ENCODE measurements around the gene TSFM.
"Not testable (repeated sequence)": the region's sequence is repeated elsewhere in the genome, so short reads cannot be mapped to it uniquely, and the experiment has no call there.

TSFM gene

DNA sequence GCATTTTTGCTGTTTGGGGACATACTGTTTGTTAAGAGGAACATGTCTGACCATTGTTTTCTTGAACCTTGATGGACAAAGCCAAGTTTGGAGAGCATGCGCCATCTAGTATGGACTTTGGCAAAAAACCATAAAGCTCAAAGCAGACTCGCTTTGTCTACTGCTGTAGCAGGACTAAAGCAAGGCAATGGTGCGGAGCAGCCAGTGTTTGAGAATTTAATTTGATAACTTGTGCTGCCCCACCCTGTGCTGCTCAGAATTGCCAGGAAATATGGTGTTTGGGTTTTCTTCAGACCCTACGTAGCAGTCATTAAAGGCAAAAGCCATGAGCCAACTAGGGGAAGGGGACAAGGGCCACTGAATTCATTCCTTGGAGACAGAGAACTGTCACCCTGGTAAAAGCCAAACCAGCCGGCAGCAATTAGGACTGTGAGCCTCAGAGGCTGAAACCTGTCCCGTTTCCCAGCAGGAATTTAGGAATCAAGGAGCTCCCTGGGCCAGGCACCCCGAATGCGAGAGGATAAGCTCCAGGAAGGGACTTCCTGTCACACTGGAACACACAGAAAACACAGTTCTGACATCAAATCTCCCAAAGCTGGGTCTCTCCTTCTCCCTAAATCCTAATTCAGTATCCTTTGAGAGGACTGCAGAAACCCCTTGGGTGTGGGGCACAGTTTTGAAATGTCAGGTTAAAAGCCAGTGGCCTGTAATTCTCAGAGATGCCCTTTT is 34.8 kb downstream of the TSFM start:
- ChIA-PET POLR2A (no interaction called here), CTCF (interaction anchor here (1.1 to 3.1 kb wide), 11 partner anchors 11 to 88 kb away, joined by 3 to 19 read pairs (median 5); no protein-coding TSS in a partner anchor)
- no peak for DNase-seq (ENCODE audit: extremely low spot score)
- TF ChIP-seq, protein P1, sequence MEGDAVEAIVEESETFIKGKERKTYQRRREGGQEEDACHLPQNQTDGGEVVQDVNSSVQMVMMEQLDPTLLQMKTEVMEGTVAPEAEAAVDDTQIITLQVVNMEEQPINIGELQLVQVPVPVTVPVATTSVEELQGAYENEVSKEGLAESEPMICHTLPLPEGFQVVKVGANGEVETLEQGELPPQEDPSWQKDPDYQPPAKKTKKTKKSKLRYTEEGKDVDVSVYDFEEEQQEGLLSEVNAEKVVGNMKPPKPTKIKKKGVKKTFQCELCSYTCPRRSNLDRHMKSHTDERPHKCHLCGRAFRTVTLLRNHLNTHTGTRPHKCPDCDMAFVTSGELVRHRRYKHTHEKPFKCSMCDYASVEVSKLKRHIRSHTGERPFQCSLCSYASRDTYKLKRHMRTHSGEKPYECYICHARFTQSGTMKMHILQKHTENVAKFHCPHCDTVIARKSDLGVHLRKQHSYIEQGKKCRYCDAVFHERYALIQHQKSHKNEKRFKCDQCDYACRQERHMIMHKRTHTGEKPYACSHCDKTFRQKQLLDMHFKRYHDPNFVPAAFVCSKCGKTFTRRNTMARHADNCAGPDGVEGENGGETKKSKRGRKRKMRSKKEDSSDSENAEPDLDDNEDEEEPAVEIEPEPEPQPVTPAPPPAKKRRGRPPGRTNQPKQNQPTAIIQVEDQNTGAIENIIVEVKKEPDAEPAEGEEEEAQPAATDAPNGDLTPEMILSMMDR (IDR thresholded peaks at IDR 0.05; ENCODE audit: control extremely low read depth, extremely low read depth, low read depth, missing control alignments), result no peak

DNA sequence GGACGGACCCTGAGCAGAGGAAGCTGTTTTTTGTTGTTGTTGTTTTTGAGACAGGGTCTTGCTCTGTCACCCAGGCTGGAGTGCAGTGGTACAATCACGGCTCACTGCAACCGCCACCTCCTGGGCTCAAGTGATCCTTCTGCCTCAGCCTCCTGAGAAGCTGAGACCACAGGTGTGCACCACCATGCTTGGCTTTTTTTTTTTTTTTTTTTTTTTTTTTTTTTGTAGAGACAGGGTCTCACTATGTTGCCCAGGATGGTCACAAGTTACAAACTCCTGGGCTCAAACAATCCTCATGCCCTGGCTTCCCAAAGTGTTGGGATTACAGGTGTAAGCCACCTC is 35.4 kb downstream of the TSFM start:
- DNase-seq (ENCODE audit: extremely low spot score); POLR2A ChIA-PET: not testable (repeated sequence)
- CTCF ChIA-PET, result interaction anchor here (0.7 to 3.1 kb wide), 14 partner anchors 10 to 91 kb away, joined by 3 to 19 read pairs (median 4); partner anchors contain the start of gene EEF1AKMT3

DNA sequence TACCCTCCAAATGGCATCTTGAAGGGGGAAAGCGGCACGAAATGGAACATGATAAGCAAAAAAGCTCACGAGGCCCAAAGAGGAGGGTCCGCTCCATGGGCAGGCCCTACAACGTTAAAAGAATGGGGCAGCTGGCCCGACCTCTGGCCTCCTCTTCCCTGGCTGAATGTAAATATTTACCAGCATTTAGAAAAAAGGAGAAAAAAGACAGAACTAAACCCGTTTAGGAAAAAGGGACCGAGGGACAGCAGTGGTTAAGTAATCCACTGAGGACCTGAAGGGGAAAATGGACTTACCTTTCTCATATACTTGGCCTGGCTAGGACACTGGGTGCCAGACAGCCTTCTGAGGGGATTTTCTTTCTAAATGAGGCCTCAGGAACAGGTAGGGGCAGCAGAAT is 37.5 kb downstream of the TSFM start:
- CTCF ChIA-PET, result interaction anchor here (1.4 to 2.7 kb wide), 2 partner anchors 12 to 13 kb away, joined by 3 to 9 read pairs; no protein-coding TSS in a partner anchor
- POLR2A ChIA-PET, result not testable (repeated sequence)

DNA sequence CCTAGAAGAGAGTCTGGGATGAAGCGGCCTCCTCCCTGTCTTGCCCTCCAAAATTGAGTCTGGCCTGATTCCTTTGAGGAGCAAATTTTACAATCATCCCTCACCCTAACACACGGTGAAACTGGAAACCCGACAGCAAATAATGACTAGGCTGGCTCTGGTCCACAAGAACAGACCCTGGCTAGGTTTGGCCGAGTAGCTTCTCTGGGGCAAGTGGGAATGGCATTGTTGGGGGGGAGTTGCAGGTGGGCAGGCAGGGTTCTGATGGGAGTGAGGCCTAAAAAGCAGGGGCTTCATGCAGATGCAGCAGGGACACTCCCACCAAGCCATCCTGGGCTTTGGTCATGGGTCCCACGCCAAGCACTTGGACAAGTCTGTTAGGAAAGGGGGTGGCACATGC is 38.4 kb downstream of the TSFM start:
- DNase-seq (ENCODE audit: extremely low spot score); POLR2A ChIA-PET: not testable (repeated sequence)
- CTCF ChIA-PET, result interaction anchor here (1.0 to 2.7 kb wide), 2 partner anchors 11 to 44 kb away, joined by 3 to 9 read pairs; no protein-coding TSS in a partner anchor

More for the DNA sequence above, 37.5 kb downstream of the TSFM start:
- DNase-seq (ENCODE audit: extremely low spot score), result not testable (repeated sequence)

DNA sequence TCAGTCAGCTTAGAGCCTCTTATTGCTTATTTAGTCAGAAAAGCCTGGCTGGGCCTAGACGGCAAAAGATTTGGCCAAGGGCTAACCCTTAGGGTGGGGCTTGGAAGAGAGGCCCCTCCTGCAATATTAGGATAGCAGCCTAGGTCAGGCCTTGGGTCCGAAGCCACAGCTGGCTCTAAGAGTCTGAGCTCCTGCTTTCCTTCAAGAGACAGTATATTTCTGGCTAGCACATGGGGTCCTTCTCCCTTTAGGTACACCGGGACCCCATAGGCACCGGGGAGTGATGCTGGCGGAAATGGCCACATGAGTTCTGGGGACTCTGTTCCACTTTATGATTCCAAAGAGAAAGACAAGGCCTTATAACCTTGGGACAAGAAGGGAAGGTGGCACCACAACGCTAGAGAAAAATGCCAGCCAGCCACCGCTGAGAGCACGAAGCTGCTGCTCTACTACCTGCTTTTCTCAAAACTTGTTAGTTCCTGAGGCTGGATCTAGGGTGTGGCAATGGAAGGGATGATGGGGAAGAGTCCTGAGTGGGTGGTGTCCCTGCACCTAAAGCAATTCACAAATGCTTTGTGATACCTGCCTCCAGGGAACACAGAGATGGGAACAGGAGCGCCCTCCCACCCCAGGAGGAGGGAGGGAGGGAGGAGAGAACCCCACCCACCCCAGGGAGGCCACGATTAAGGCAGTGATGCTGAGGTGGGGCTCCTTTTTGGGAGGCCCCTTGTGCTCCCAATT is 39.1 kb downstream of the TSFM start:
- CTCF ChIA-PET, result interaction anchor here (1.0 to 1.5 kb wide), 2 partner anchors 10 to 43 kb away, joined by 3 read pairs; no protein-coding TSS in a partner anchor
- no peak for DNase-seq (ENCODE audit: extremely low spot score)
- POLR2A ChIA-PET, result no interaction called here
- TF ChIP-seq, protein P1 (IDR thresholded peaks at IDR 0.05; ENCODE audit: control extremely low read depth, extremely low read depth, low read depth, missing control alignments), result no peak

DNA sequence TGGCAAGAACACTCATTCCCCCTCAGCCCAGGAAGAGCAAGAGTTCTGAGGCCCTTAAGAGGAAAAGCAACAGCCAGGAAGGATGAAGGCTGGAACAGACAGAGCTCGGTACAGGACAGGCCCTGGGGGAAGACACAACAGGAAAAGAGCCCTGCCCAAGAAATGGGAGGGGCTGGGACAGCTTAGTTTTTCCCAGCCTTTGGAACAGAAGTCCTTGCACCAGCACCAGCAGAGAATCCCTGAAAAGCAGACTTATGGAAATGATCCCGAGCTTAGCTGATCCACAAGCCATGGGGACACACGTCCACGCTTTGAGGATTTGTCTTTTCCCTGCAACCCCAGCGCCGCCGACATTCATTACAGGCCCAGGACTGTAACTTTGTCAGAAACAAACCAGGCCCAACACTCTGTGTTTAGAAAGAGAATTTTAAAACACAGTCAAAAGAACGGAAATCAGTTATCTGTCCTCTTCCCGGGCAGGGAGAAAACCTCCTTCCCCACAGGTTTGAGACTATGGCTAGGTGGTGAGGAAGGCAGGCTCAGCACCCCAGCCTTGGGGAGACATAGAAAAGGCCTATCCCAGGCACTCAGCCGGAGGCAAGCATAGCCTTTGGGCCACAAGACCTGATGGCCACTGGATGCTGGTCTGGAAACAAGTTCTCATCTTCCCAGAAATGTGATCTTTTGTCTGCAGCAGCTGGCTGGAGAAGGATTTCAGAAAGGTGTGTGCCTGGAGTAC is 40.0 kb downstream of the TSFM start:
- DNase-seq (ENCODE audit: extremely low spot score), result no peak
- TF ChIP-seq, protein P1 (IDR thresholded peaks at IDR 0.05; ENCODE audit: control extremely low read depth, extremely low read depth, low read depth, missing control alignments), result no peak
- CTCF ChIA-PET, result interaction anchor here (1.2 to 1.6 kb wide), 4 partner anchors 9 to 83 kb away, joined by 3 to 5 read pairs (median 4); no protein-coding TSS in a partner anchor
- POLR2A ChIA-PET, result no interaction called here

DNA sequence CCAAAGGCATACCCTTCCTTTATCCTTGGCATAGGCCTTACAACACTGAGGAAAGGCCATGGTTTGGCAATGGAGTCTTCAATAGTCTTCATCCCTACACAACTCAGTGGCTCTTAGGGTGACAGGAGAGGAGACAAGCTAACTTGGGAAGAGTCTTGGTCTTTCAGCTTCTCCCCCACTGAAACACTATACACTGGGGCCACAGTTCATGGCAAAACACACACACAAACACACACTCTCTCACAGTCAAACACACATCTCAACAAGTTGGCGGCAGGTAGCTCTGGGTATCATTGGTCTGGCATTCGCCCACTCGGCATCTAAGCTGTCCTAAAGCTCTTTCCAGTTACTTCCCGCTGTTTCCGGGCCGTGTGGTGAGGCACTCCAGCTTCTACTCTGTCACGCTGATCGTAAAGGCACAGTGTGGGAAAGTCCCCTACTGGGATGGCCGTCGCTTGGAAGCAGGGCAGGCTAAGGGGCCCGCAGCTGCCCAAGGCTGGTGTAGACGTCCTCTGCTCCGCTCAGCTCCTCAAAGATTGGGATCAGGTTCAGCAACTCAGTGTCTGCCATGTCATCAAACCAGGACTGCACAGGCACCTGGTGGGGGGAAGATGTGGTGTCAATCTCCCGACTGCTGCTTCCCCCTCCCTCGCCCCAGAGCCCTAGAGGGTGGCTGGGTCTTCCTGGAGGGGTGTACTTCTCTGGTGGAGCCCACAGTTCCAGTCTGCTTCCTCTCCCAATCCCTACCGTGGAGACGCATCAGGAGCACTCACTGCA is 40.7 kb downstream of the TSFM start:
- no peak for DNase-seq (ENCODE audit: extremely low spot score)
- POLR2A ChIA-PET, result no interaction called here
- CTCF ChIA-PET, result interaction anchor here (1.2 to 2.4 kb wide), 5 partner anchors 9 to 83 kb away, joined by 3 to 7 read pairs (median 5); no protein-coding TSS in a partner anchor
- TF ChIP-seq, protein P1 (IDR thresholded peaks at IDR 0.05; ENCODE audit: control extremely low read depth, extremely low read depth, low read depth, missing control alignments), result no peak
